Natural killer cell (primary cell): ENCODE measurements around the gene CHRNA10. TPM values are rescaled to one million over a fixed set of nuclear protein-coding genes. Genes with fewer than 3 reads are reported as not detected.

Experiments used
- ATAC-seq, 3 donors: fragments of 150-1000 bp in 2 of 3; fragments of 200-7000 bp in 1 of 3; cut with Tn5 transposase; 1 replicate in 1 of 3; 2 replicates in 2 of 3; pipeline ENCODE4 v1.10.0; 2021; ENCODE audit warnings: mild to moderate bottlenecking in 2 of 3, moderate library complexity in 2 of 3
- DNase-seq, 2 donors: peaks; one replicate each; pipeline versions ENCODE4 v3.0.0 to v3.0.0-alpha.2; 2013 to 2021; ENCODE audit warnings: mixed read lengths in 1 of 2
- H3K27ac ChIP-seq: one replicate; pipeline ENCODE4 v1.5.1; 2013; ENCODE audit warnings: mild to moderate bottlenecking, low read length
- H3K27me3 ChIP-seq: one replicate; pipeline ENCODE4 v1.6.1; 2013; ENCODE audit warnings: low read length; ENCODE audit not compliant: control insufficient read depth, insufficient read depth
- H3K36me3 ChIP-seq: one replicate; pipeline ENCODE4 v1.6.1; 2013; ENCODE audit warnings: low read length; ENCODE audit not compliant: control insufficient read depth, insufficient read depth
- H3K4me1 ChIP-seq: one replicate; pipeline ENCODE4 v1.6.1; 2013; ENCODE audit warnings: low read length; ENCODE audit not compliant: control insufficient read depth, insufficient read depth
- H3K4me3 ChIP-seq: one replicate; pipeline ENCODE4 v1.5.1; 2013; ENCODE audit warnings: low read length
- H3K9me3 ChIP-seq: one replicate; pipeline ENCODE4 v1.6.1; 2013; ENCODE audit warnings: low read length; ENCODE audit not compliant: control insufficient read depth, insufficient read depth
- H3K27ac Mint-ChIP-seq, 2 donors: one replicate each; pipeline ENCODE4 v1.8.0; 2022; ENCODE audit warnings: mild to moderate bottlenecking in 2 of 2, mixed read lengths in 2 of 2, moderate library complexity in 1 of 2
- H3K27me3 Mint-ChIP-seq, 2 donors: one replicate each; pipeline ENCODE4 v1.8.0; 2022; ENCODE audit warnings: low read depth in 2 of 2, mixed read lengths in 2 of 2
- H3K36me3 Mint-ChIP-seq: one replicate; pipeline ENCODE4 v1.8.0; 2022; ENCODE audit warnings: mixed read lengths
- H3K4me1 Mint-ChIP-seq, 2 donors: one replicate each; pipeline ENCODE4 v1.8.0; 2022; ENCODE audit warnings: mixed read lengths in 2 of 2
- H3K4me3 Mint-ChIP-seq: one replicate; pipeline ENCODE4 v1.8.0; 2022; ENCODE audit warnings: mild to moderate bottlenecking, moderate library complexity, mixed read lengths
- H3K9me3 Mint-ChIP-seq, 2 donors: one replicate each; pipeline ENCODE4 v1.8.0; 2022; ENCODE audit warnings: mixed read lengths in 2 of 2
- CTCF ChIP-seq: fragments of 200-600 bp; IDR thresholded peaks from one replicate; pipeline ENCODE4 v1.8.0; 2022; ENCODE audit warnings: antibody characterized with exemption
- WGBS: methylation state at CpG from one replicate; pipeline ENCODE4 v1.1.7; 2013; ENCODE audit warnings: missing lambda C conversion rate; ENCODE audit not compliant: insufficient coverage; 5-methylcytosine and 5-hydroxymethylcytosine counted together
- intact Hi-C: fragments of 100-400 bp; cut with micrococcal nuclease; formaldehyde crosslinking; loops from one replicate; pipeline ENCODE4 v1.14.2; 2022
- total RNA-seq, 4 donors: library from RNA; stranded (reverse); fragments of 120-200 nt in 1 of 4; gene quantifications; one replicate each; pipeline versions ENCODE4 v1.2.3 to v1.2.4, GENCODE V29; 2013 to 2022

CHRNA10 gene
- total RNA-seq, 3 donors from 2014 or later (not counting 1 experiment from before 2014, with no cell fraction given) = 0.36 to 0.60 (median 0.45) TPM

DNA sequence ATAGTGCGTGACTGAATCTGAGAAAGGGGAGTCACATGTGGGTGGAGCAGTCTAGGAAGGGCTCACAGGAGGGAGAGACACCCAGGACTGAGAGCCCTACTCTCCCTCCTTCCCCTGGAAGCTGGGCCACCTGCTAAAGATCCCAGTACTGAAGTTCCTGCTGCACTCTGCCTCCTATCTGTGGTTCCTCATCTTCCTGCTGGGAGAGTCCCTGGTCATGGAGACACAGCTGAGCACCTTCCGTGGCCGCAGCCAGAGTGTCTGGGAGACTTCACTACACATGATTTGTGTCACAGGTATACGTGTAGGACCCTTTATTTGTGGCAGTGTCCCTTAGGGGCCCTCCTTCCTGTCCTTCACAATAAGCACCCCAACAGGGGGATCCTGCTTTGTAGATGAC lies 48.7 kb downstream of the CHRNA10 start:
- ATAC-seq (no peak), DNase-seq (no peak)
- Histone ChIP-seq H3K4me3 (no peak overlapping the region), H3K27ac (no peak overlapping the region), H3K27me3 (no peaks in the 10 kb centered on the region), H3K9me3 (no peaks in the 10 kb centered on the region), H3K4me1 (peaks cover 7% of the 10 kb centered on the region), H3K36me3 (no peaks in the 10 kb centered on the region)
- 68% methylated on average over 4 of the region's 4 CpGs for WGBS
- Mint-ChIP-seq H3K27ac (no peak overlapping the region), H3K4me1 (peaks cover 8 to 12% of the 10 kb centered on the region in 2 donors), H3K4me3 (no peak overlapping the region), H3K9me3 (no peaks in the 10 kb centered on the region), H3K36me3 (no peaks in the 10 kb centered on the region), H3K27me3 (peaks cover 4 to 7% of the 10 kb centered on the region in 2 donors)
- no peak for TF ChIP-seq CTCF
- intact Hi-C loops = no loop called here

DNA sequence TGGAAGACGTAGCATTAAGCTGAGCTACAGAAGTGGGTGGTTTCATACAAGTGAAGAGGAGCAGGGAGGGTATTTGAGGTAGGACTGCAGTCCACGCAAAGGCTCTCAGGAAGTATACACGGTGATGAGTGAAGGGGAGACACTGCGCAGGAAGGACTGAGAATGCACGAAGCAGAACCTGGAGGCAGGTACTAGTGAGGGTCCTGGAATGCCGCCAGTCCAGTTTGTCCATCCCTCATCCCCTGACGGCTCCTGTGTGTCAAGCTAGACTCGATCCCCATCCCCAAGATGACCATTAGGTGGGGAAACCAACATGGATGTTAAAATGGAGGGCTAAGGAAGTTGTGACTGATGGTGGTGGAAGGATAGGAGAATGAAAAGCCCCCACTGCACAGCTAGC lies 53.2 kb downstream of the CHRNA10 start:
- Histone ChIP-seq H3K4me3 (no peak overlapping the region), H3K9me3 (no peaks in the 10 kb centered on the region), H3K27me3 (no peaks in the 10 kb centered on the region), H3K36me3 (no peaks in the 10 kb centered on the region), H3K4me1 (peaks cover 9% of the 10 kb centered on the region), H3K27ac (no peak overlapping the region)
- Mint-ChIP-seq H3K4me3 (no peak overlapping the region), H3K27me3 (no peaks in the 10 kb centered on the region), H3K9me3 (no peaks in the 10 kb centered on the region), H3K4me1 (peaks cover 14% of the 10 kb centered on the region in 2 donors), H3K36me3 (no peaks in the 10 kb centered on the region), H3K27ac (no peak overlapping the region)
- DNase-seq (no peak), ATAC-seq (no peak)
- TF ChIP-seq CTCF = no peak
- intact Hi-C loops = no loop called here
- WGBS = 88% methylated on average over 8 of the region's 8 CpGs

GRCh38 chr11:3616721-3617460 lies 54.3 kb downstream of the CHRNA10 start:
- Histone ChIP-seq H3K27ac (no peak overlapping the region), H3K4me3 (no peak overlapping the region), H3K4me1 (peaks cover 9% of the 10 kb centered on the region), H3K9me3 (no peaks in the 10 kb centered on the region), H3K36me3 (no peaks in the 10 kb centered on the region), H3K27me3 (no peaks in the 10 kb centered on the region)
- intact Hi-C loops = no loop called here
- Mint-ChIP-seq H3K27me3 (no peaks in the 10 kb centered on the region), H3K4me1 (peaks cover 14% of the 10 kb centered on the region in 2 donors), H3K9me3 (no peaks in the 10 kb centered on the region), H3K4me3 (no peak overlapping the region), H3K27ac (no peak overlapping the region), H3K36me3 (no peaks in the 10 kb centered on the region)
- TF ChIP-seq CTCF = no peak
- ATAC-seq = no peak
- 90% methylated on average over 25 of the region's 25 CpGs for WGBS
- no peak for DNase-seq

DNA sequence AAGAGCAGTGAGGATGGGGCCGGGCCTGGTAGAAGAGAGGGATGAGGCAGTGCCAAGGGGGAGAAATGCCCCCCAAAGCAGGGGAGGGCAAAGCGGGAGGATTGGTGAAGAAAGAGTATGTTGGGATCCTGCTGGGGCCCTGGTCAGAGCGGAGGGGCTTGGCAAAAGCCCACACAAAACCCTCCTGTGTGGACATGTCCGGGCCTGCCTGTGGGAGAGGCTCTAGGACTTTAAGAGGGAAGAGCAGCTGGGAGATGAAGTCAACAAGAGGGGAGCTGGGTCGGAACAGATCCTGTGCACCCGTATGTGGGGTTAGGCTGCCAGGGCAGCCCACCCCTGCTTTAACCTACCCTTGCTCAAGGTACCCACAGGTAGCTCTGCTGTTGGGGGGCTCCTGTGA lies 55.2 kb downstream of the CHRNA10 start:
- ATAC-seq = no peak
- no peaks in the 10 kb centered on the region for H3K36me3 Mint-ChIP-seq
- H3K4me3 Mint-ChIP-seq = no peak overlapping the region
- peaks cover 14% of the 10 kb centered on the region in 2 donors for H3K4me1 Mint-ChIP-seq
- no peak for TF ChIP-seq CTCF
- H3K9me3 ChIP-seq = no peaks in the 10 kb centered on the region
- no peaks in the 10 kb centered on the region for H3K36me3 ChIP-seq
- H3K4me1 ChIP-seq = peaks cover 9% of the 10 kb centered on the region
- intact Hi-C loops = no loop called here
- DNase-seq = no peak
- H3K4me3 ChIP-seq = no peak overlapping the region
- no peak overlapping the region for H3K27ac Mint-ChIP-seq
- H3K27me3 Mint-ChIP-seq = peaks cover 0 to 2% of the 10 kb centered on the region in 2 donors
- no peaks in the 10 kb centered on the region for H3K9me3 Mint-ChIP-seq
- WGBS = 89% methylated on average over 6 of the region's 6 CpGs
- no peaks in the 10 kb centered on the region for H3K27me3 ChIP-seq
- H3K27ac ChIP-seq = no peak overlapping the region
